Measurements from ENCODE around the gene DEDD.

DNA sequence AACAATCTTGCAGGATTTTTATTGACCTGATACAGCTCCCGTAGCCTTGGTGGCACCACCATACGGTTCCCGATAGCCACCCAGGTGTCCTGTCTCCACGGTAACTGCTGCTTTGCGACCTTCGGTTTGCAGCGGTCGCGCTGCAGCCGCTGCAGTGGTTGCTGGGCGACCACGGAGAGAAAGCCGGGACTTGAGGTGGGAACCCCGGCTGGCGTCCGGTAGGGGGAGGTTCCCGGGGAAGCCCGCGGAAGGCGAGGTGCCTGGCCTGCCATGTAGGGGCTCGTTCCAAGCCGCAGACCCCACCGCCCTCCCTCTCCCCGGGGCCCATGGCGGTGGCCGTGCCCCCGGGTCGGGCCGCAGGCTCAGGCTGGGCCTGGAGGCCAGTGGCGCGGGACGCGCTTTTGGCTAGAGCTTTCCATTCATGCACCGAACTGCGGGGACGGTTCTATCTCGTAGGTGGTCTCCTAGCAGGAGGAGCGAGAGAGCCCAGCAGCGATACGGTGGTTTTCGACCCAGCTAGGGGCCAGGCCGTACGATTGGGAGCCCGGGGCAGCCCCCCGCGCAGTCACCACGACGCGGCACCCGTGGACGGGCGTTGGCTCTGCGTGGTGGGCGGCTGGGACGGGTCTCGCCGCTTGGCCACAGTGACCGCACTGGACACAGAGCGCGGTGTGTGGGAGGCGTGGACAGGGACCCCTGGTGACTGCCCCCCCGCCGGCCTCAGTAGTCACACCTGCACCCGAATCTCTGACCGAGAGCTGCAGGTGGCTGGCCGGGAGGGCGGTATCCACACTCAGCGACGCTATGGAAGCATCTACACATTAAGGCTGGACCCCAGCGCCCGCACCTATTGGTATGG, 34.0 kb downstream of the DEDD start, which contains the start of gene KLHDC9:
- TF ChIP-seq CTCF (IDR thresholded peaks at IDR 0.05) (no peak), USF2 (IDR thresholded peaks at IDR 0.05; ENCODE audit: borderline replicate concordance, low read depth, low read length) (no peak), NFIC (IDR thresholded peaks at IDR 0.05; ENCODE audit: borderline replicate concordance) (no peak), JUND (IDR thresholded peaks at IDR 0.05) (no peak), TAF1 (IDR thresholded peaks at IDR 0.05; ENCODE audit: borderline replicate concordance, low read depth, low read length) (no peak), RFX5 (IDR thresholded peaks at IDR 0.05; ENCODE audit: low read length) (no peak)
- TF ChIP-seq, protein P1, sequence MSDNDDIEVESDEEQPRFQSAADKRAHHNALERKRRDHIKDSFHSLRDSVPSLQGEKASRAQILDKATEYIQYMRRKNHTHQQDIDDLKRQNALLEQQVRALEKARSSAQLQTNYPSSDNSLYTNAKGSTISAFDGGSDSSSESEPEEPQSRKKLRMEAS (IDR thresholded peaks at IDR 0.05; ENCODE audit: low read depth) = no peak
